BJ (cell line): ENCODE results near the gene EIF2A. TPM values are rescaled to one million over a fixed set of nuclear protein-coding genes. Genes with fewer than 3 reads are reported as not detected.

ENCODE experiments used
- CTCF ChIA-PET: fragments of 350-600 bp; formaldehyde crosslinking; extraction: SDS; loops from one replicate; lab custom pipeline; 2021; ENCODE audit warnings: antibody characterized with exemption, inconsistent platforms; lab: Yijun Ruan, JAX
- POLR2A ChIA-PET: fragments of 300-600 bp; sonication (Branson Sonifier 250); formaldehyde crosslinking; extraction: SDS; loops from one replicate; lab custom pipeline; 2021; ENCODE audit warnings: antibody characterized with exemption; lab: Charles Lee
- DNase-seq: peaks from one replicate; pipeline ENCODE4 v3.0.0-alpha.2; 2011; ENCODE audit warnings: low read depth
- H3K27me3 ChIP-seq: 2 replicates; pipeline ENCODE4 v1.6.0; 2011; ENCODE audit warnings: low read length; ENCODE audit not compliant: control insufficient read depth, insufficient read depth
- H3K36me3 ChIP-seq: 2 replicates; pipeline ENCODE4 v1.5.1; 2011; ENCODE audit warnings: low read length; ENCODE audit not compliant: control insufficient read depth, insufficient read depth
- H3K4me3 ChIP-seq: 2 replicates; pipeline ENCODE4 v1.5.1; 2011; ENCODE audit warnings: low read depth, mild to moderate bottlenecking, control low read depth, low read length
- polyA plus RNA-seq: library from polyadenylated mRNA; depleted of rRNA; stranded (reverse); fragments of >200 nt; gene quantifications from 2 replicates; pipeline ENCODE4 v1.2.3, GENCODE V29; 2011
- TF ChIP-seq, protein P1 (sequence below): IDR thresholded peaks from 2 replicates; pipeline ENCODE4 v1.5.1; 2011; ENCODE audit warnings: low read depth, mild to moderate bottlenecking, control low read depth, inconsistent platforms, low read length, moderate library complexity; ENCODE audit not compliant: insufficient read depth

EIF2A gene
- polyA plus RNA-seq, 1 experiment, result 53.1 TPM

DNA sequence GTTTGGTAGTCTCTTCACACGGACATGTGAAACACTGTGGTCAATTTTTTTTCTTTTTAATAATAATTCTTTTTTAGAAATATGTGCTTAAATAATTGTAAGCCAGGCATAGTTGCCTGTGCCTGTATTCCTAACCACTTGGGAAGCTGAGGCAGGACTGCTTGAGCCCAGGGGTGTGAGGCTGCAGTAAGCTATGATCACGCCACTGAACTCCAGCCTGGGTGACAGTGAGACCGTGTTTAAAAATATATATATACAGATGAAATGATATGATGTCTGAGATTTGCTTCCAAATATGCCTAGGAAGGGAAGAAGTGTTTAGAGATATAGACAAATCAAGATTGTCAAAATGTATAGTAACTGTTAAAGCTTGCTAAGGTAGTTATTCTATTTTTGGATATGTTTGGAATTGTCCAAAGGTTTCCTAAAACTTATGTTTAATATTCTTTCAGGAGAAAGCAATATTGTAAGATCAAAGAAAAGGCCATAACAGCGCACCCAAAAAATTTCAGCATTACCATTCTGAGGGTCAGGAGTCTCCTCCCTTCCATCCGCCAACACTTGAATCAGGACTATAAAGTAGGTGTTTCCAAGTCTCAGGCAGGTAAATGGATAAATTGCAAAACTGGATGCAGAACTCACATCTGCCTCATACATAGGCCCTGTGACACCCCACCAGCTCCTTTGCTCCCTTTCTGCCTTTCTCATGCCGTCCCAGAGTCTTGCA lies 56.0 kb downstream of the EIF2A start:
- no peaks in the 10 kb centered on the region for H3K36me3 ChIP-seq
- peak overlapping the region; percentile 70 for H3K4me3 ChIP-seq
- CTCF ChIA-PET, result interaction anchor here (1.2 kb wide), 1 partner anchor 14 kb away, joined by 3 read pairs; no protein-coding TSS in a partner anchor
- TF ChIP-seq, protein P1, sequence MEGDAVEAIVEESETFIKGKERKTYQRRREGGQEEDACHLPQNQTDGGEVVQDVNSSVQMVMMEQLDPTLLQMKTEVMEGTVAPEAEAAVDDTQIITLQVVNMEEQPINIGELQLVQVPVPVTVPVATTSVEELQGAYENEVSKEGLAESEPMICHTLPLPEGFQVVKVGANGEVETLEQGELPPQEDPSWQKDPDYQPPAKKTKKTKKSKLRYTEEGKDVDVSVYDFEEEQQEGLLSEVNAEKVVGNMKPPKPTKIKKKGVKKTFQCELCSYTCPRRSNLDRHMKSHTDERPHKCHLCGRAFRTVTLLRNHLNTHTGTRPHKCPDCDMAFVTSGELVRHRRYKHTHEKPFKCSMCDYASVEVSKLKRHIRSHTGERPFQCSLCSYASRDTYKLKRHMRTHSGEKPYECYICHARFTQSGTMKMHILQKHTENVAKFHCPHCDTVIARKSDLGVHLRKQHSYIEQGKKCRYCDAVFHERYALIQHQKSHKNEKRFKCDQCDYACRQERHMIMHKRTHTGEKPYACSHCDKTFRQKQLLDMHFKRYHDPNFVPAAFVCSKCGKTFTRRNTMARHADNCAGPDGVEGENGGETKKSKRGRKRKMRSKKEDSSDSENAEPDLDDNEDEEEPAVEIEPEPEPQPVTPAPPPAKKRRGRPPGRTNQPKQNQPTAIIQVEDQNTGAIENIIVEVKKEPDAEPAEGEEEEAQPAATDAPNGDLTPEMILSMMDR, result no peak
- H3K27me3 ChIP-seq, result no peaks in the 10 kb centered on the region
- DNase-seq, result no peak
- POLR2A ChIA-PET, result interaction anchor here (0.5 kb wide), 1 partner anchor 1013 kb away, joined by 3 read pairs; no protein-coding TSS in a partner anchor

DNA sequence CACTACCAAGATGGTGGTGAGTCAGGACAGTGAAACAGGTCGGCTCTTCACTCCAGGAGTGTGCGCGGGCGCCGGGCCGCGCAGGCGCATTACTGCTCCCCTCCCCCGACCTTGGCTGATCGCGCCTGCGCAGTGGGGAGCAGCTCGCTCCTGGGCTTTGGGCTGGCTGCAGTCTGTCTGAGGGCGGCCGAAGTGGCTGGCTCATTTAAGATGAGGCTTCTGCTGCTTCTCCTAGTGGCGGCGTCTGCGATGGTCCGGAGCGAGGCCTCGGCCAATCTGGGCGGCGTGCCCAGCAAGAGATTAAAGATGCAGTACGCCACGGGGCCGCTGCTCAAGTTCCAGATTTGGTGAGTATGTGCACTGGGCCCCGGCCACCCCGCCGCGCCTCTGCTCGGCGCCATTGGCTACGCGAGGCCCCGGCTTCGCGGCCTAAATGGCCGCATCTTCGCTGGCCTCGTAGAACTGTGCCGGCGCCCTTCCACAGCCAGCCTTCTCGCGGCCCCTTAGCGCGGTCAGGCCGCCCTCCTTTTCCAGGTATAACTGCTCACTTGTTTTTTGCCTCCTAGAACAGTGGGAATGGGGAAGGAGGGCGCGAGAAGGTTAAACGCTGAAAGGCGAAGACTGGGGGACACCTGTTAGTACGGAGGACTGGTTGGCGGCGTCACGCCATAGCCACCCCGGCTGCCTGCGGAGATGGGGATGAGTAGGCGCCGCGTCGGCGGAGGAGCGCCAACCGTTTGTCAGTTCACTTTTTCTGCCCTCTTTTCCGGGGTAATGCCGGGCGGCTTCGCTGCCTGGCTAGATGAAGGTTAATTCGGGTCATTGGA lies 56.8 kb downstream of the EIF2A start, which contains the start of gene SELENOT:
TSS of gene SELENOT (plus strand) at position 169 of the 827 bp plus-strand sequence. CDS start at position 211, 42 bp downstream.
- no peaks in the 10 kb centered on the region for H3K36me3 ChIP-seq
- POLR2A ChIA-PET, result no interaction called here
- TF ChIP-seq, protein P1, result peak; percentile 14; the same call in 1 of the 2 replicates
- DNase-seq, result peak; percentile 85
- H3K27me3 ChIP-seq, result no peaks in the 10 kb centered on the region
- CTCF ChIA-PET, result interaction anchor here (1.2 kb wide), 1 partner anchor 14 kb away, joined by 3 read pairs; no protein-coding TSS in a partner anchor
- peak within 1 kb of the TSS; percentile 70 for H3K4me3 ChIP-seq

DNA sequence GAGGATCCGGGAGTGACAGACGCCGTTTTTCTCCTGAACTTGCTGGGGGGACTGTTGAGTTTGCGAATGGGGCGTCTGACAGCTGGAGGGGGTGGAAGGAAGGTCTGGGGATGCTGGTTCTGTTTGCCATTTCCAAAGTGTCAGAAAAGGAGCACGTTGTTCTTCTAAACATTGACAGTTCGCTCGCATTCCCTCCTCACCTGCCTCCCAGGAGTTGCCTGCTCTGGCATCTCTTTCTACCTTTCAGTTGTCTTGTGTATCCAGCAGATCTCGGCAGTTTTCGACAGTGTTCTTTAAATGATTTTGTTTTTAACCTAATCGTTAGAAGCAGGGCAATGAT lies 57.4 kb downstream of the EIF2A start:
- Histone ChIP-seq H3K4me3 (peak overlapping the region; percentile 70), H3K36me3 (no peaks in the 10 kb centered on the region), H3K27me3 (no peaks in the 10 kb centered on the region)
- TF ChIP-seq, protein P1, result no peak
- CTCF ChIA-PET, result no interaction called here
- no peak for DNase-seq
- POLR2A ChIA-PET, result no interaction called here

DNA sequence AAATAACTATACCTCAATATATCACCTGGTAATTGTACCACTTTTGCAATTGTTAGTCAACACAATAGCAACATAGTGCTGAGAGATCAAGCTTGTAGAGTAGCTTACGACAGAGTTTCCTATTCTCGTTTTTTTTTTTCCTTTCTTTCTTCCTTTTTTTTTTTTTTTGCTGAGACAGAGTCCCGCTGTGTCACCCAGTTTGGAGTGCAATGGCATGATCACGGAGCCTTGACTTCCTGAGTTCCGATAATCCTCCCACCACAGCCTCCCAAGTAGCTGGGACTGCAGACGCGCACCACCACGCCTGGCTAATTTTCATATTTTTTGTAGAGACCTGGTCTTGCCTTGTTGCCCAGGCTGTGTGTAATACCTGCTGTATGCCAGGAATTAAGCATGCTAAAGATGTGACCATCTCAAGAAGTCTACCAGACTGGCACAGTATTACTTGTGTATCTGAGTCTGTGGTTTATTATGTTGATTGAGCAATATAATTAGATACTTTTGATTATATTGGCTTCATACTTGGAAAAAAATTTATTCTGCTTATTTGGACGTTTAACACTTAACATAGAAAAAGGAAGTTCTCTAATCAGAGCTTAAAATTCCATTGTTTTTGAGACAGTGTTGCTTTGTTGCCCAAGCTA lies 59.5 kb downstream of the EIF2A start:
- no peak for DNase-seq
- TF ChIP-seq, protein P1, result no peak
- no peaks in the 10 kb centered on the region for H3K36me3 ChIP-seq
- H3K4me3 ChIP-seq, result no peak overlapping the region
- H3K27me3 ChIP-seq, result no peaks in the 10 kb centered on the region
- ChIA-PET POLR2A (no interaction called here), CTCF (no interaction called here)
